Breast epithelium (tissue), 3 donors: ENCODE measurements around the gene STRN3.

Source experiments
- CTCF ChIP-seq, 3 donors: fragments of 450-650 bp; IDR thresholded peaks; one replicate each; pipeline ENCODE4 v1.5.1; 2016 to 2017; ENCODE audit warnings: antibody characterized with exemption in 3 of 3, mild to moderate bottlenecking in 3 of 3, moderate library complexity in 3 of 3
- POLR2A ChIP-seq: fragments of 450-650 bp; IDR thresholded peaks from one replicate; pipeline ENCODE4 v1.6.1; 2016; ENCODE audit warnings: antibody characterized with exemption, mild to moderate bottlenecking, moderate library complexity

- TF ChIP-seq CTCF (IDR thresholded peaks at IDR 0.05) = no peak
- no peak for TF ChIP-seq POLR2A
These were observed 111.4 kb downstream of the STRN3 start for GRCh38 chr14:30914812-30915211.
